ENCODE results near the gene FAM24A. TPM values are rescaled to one million over a fixed set of nuclear protein-coding genes. Genes with fewer than 3 reads are reported as not detected.
"Not testable (repeated sequence)": the region's sequence is repeated elsewhere in the genome, so short reads cannot be mapped to it uniquely, and the experiment has no call there.

The FAM24A gene
- total RNA-seq, 4 donors from 2014 or later, result not detected

GRCh38 chr10:122879339-122880273, 30.8 kb upstream of the FAM24A start, which contains the start of gene FAM24B:
TSS of gene FAM24B (minus strand) at chr10:122879581. CDS start at chr10:122850515, 29,066 bp downstream.
- Histone ChIP-seq H3K4me1 (peaks cover 0 to 26% (median 0%) of the 10 kb centered on the region in 4 donors), H3K4me3 (peak within 1 kb of the TSS; percentile 43 to 75 (median 64)), H3K36me3 (no peaks in the 10 kb centered on the region), H3K27ac (peak within 1 kb of the TSS in 3 of 4 donors; percentile 38 to 74 (median 71)), H3K9me3 (no peaks in the 10 kb centered on the region), H3K27me3 (no peaks in the 10 kb centered on the region)
- peak in 1 of 2 donors; percentile 40 for TF ChIP-seq POLR2A (IDR thresholded peaks at IDR 0.05)
- TF ChIP-seq EP300 (IDR thresholded peaks at IDR 0.05), result peak; percentile 40 to 70
- TF ChIP-seq CTCF (IDR thresholded peaks at IDR 0.05), result no peak
- peak; percentile 75 to 88 for DNase-seq (ENCODE audit: low spot score in 2 of 2)
- WGBS, 2 donors, result 8% methylated on average over 52 to 75 of the region's 95 CpGs

GRCh38 chr10:122882766-122883165, 27.6 kb upstream of the FAM24A start:
- no peak overlapping the region for H3K4me3 ChIP-seq
- no peaks in the 10 kb centered on the region for H3K27me3 ChIP-seq
- H3K4me1 ChIP-seq, result peaks cover 0 to 26% (median 0%) of the 10 kb centered on the region in 4 donors
- TF ChIP-seq CTCF (IDR thresholded peaks at IDR 0.05), result no peak
- DNase-seq (ENCODE audit: low spot score in 2 of 2), result no peak
- H3K9me3 ChIP-seq, result no peaks in the 10 kb centered on the region
- H3K36me3 ChIP-seq, result no peaks in the 10 kb centered on the region
- no peak overlapping the region for H3K27ac ChIP-seq

GRCh38 chr10:122884166-122884565, 26.2 kb upstream of the FAM24A start:
- peaks cover 0 to 13% (median 0%) of the 10 kb centered on the region in 4 donors for H3K4me1 ChIP-seq
- H3K27me3 ChIP-seq, result no peaks in the 10 kb centered on the region
- H3K36me3 ChIP-seq, result no peaks in the 10 kb centered on the region
- no peak for DNase-seq (ENCODE audit: low spot score in 2 of 2)
- no peaks in the 10 kb centered on the region for H3K9me3 ChIP-seq
- 86 to 90% methylated on average over 1 of the region's 1 CpG for WGBS, 2 donors
- no peak overlapping the region for H3K27ac ChIP-seq
- no peak overlapping the region for H3K4me3 ChIP-seq
- no peak for TF ChIP-seq POLR2A (IDR thresholded peaks at IDR 0.05)
- TF ChIP-seq CTCF (IDR thresholded peaks at IDR 0.05), result no peak
- TF ChIP-seq EP300 (IDR thresholded peaks at IDR 0.05), result no peak

- Histone ChIP-seq H3K4me3 (no peak overlapping the region), H3K36me3 (no peaks in the 10 kb centered on the region), H3K4me1 (no peaks in the 10 kb centered on the region), H3K27me3 (no peaks in the 10 kb centered on the region), H3K27ac (no peak overlapping the region), H3K9me3 (no peaks in the 10 kb centered on the region)
- DNase-seq (ENCODE audit: low spot score in 2 of 2), result no peak
- 88 to 91% methylated on average over 5 of the region's 5 CpGs for WGBS, 2 donors
- TF ChIP-seq POLR2A (IDR thresholded peaks at IDR 0.05) (no peak), EP300 (IDR thresholded peaks at IDR 0.05) (no peak), CTCF (IDR thresholded peaks at IDR 0.05) (no peak)
Measured at GRCh38 chr10:122894261-122894944, 16.0 kb upstream of the FAM24A start.

GRCh38 chr10:122903861-122904260, 6.5 kb upstream of the FAM24A start:
- not testable (repeated sequence) for H3K27ac ChIP-seq; DNase-seq (ENCODE audit: low spot score in 2 of 2); H3K4me3 ChIP-seq; H3K27me3 ChIP-seq; H3K4me1 ChIP-seq; H3K36me3 ChIP-seq; H3K9me3 ChIP-seq
- WGBS, 2 donors, result 78 to 82% methylated on average over 4 of the region's 4 CpGs

Data from tibial nerve (tissue), 4 donors.